Stimulated activated CD4-positive, alpha-beta T cell treated with anti-CD3 and anti-CD28 coated beads, Interleukin-15, amount 100 ng/mL, for 24 hours (primary cell): ENCODE measurements around the gene MEPCE.
"Not testable (repeated sequence)": the region's sequence is repeated elsewhere in the genome, so short reads cannot be mapped to it uniquely, and the experiment has no call there.

Experiments used
- DNase-seq: peaks from one replicate; pipeline ENCODE4 v3.0.0-alpha.2; 2020

MEPCE gene

GRCh38 chr7:100429637-100430492 is at the start of gene MEPCE:
Gene MEPCE (plus strand): TSS chr7:100429831. CDS start chr7:100430019, 188 bp downstream.
- DNase-seq, result peak; percentile 95

GRCh38 chr7:100380196-100380595 is 49.4 kb upstream of the MEPCE start:
- DNase-seq, result no peak

- DNase-seq, result not testable (repeated sequence)
These were observed 47.9 kb upstream of the MEPCE start for GRCh38 chr7:100381531-100382233.

GRCh38 chr7:100382234-100382853 is 47.3 kb upstream of the MEPCE start:
- DNase-seq, result not testable (repeated sequence)

- no peak for DNase-seq
These were observed 44.9 kb upstream of the MEPCE start for GRCh38 chr7:100384628-100385294.

GRCh38 chr7:100386940-100387339 is 42.7 kb upstream of the MEPCE start:
- DNase-seq, result no peak

GRCh38 chr7:100387695-100388094 is 41.9 kb upstream of the MEPCE start:
- no peak for DNase-seq

- DNase-seq, result no peak
These were observed 40.1 kb upstream of the MEPCE start for GRCh38 chr7:100389437-100390088.

- no peak for DNase-seq
These were observed 39.2 kb upstream of the MEPCE start for GRCh38 chr7:100390286-100391009.

- DNase-seq, result no peak
These were observed 36.3 kb upstream of the MEPCE start for GRCh38 chr7:100393233-100393905.

GRCh38 chr7:100394077-100394476 is 35.6 kb upstream of the MEPCE start:
- DNase-seq, result no peak

- peak; percentile 73 for DNase-seq
These were observed 33.1 kb upstream of the MEPCE start for GRCh38 chr7:100396421-100396982.

GRCh38 chr7:100397315-100398081 is 32.1 kb upstream of the MEPCE start:
- peak; percentile 12 for DNase-seq

GRCh38 chr7:100398239-100398638 is 31.4 kb upstream of the MEPCE start:
- DNase-seq, result no peak

- DNase-seq, result no peak
These were observed 29.6 kb upstream of the MEPCE start for GRCh38 chr7:100400041-100400440.

GRCh38 chr7:100400656-100401055 is 29.0 kb upstream of the MEPCE start:
- peak; percentile 8 for DNase-seq

- DNase-seq, result no peak
These were observed 27.8 kb upstream of the MEPCE start for GRCh38 chr7:100401811-100402210.

- no peak for DNase-seq
These were observed 27.4 kb upstream of the MEPCE start for GRCh38 chr7:100402241-100402640.

GRCh38 chr7:100406767-100407166 is 22.9 kb upstream of the MEPCE start:
- DNase-seq, result no peak
